Measurements from ENCODE around the gene SHROOM3. TPM values are rescaled to one million over a fixed set of nuclear protein-coding genes. Genes with fewer than 3 reads are reported as not detected.
A peak's percentile ranks its signal among the peaks of the same experiment; 100 is the strongest.

SHROOM3 gene
- total and polyA plus RNA-seq, 12 donors, result 1.1 to 16.2 (median 8.8) TPM

GRCh38 chr4:76795243-76795642 is 360.2 kb downstream of the SHROOM3 start:
- Histone ChIP-seq H3K4me3 (no peak overlapping the region), H3K9me3 (replicated peaks in 1 of 3) (no peaks in the 10 kb centered on the region), H3K27ac (no peak overlapping the region), H3K27me3 (no peaks in the 10 kb centered on the region), H3K36me3 (replicated peaks in 1 of 2) (no peaks in the 10 kb centered on the region), H3K4me1 (replicated peaks in 1 of 2) (no peaks in the 10 kb centered on the region)
- TF ChIP-seq, protein P1, sequence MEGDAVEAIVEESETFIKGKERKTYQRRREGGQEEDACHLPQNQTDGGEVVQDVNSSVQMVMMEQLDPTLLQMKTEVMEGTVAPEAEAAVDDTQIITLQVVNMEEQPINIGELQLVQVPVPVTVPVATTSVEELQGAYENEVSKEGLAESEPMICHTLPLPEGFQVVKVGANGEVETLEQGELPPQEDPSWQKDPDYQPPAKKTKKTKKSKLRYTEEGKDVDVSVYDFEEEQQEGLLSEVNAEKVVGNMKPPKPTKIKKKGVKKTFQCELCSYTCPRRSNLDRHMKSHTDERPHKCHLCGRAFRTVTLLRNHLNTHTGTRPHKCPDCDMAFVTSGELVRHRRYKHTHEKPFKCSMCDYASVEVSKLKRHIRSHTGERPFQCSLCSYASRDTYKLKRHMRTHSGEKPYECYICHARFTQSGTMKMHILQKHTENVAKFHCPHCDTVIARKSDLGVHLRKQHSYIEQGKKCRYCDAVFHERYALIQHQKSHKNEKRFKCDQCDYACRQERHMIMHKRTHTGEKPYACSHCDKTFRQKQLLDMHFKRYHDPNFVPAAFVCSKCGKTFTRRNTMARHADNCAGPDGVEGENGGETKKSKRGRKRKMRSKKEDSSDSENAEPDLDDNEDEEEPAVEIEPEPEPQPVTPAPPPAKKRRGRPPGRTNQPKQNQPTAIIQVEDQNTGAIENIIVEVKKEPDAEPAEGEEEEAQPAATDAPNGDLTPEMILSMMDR (IDR thresholded peaks at IDR 0.05), result no peak
- TF ChIP-seq POLR2A (IDR thresholded peaks at IDR 0.05), result no peak
- DNase-seq, result no peak
- intact Hi-C loops (cut with DNase I), result no loop called here

GRCh38 chr4:76799140-76799539 is 364.1 kb downstream of the SHROOM3 start:
- no peak overlapping the region for H3K4me3 ChIP-seq
- intact Hi-C loops (cut with DNase I), result no loop called here
- H3K27me3 ChIP-seq, result no peaks in the 10 kb centered on the region
- H3K36me3 ChIP-seq (replicated peaks in 1 of 2), result no peaks in the 10 kb centered on the region
- 58 to 64% (median 63%) methylated on average over 7 of the region's 7 CpGs for WGBS, 4 donors
- DNase-seq, result no peak
- H3K9me3 ChIP-seq (replicated peaks in 1 of 3), result no peaks in the 10 kb centered on the region
- no peaks in the 10 kb centered on the region for H3K4me1 ChIP-seq (replicated peaks in 1 of 2)
- TF ChIP-seq, protein P1 (IDR thresholded peaks at IDR 0.05), result no peak
- no peak for TF ChIP-seq POLR2A (IDR thresholded peaks at IDR 0.05)
- no peak overlapping the region for H3K27ac ChIP-seq

- TF ChIP-seq, protein P1 (IDR thresholded peaks at IDR 0.05), result no peak
- TF ChIP-seq POLR2A (IDR thresholded peaks at IDR 0.05), result no peak
- Histone ChIP-seq H3K4me3 (no peak overlapping the region), H3K27ac (no peak overlapping the region), H3K36me3 (replicated peaks in 1 of 2) (no peaks in the 10 kb centered on the region), H3K9me3 (replicated peaks in 1 of 3) (no peaks in the 10 kb centered on the region), H3K27me3 (no peaks in the 10 kb centered on the region), H3K4me1 (replicated peaks in 1 of 2) (no peaks in the 10 kb centered on the region)
- DNase-seq, result no peak
- intact Hi-C loops (cut with DNase I), result no loop called here
Measured at GRCh38 chr4:76799718-76800117, 364.7 kb downstream of the SHROOM3 start.

- H3K36me3 ChIP-seq (replicated peaks in 1 of 2), result no peaks in the 10 kb centered on the region
- H3K9me3 ChIP-seq (replicated peaks in 1 of 3), result no peaks in the 10 kb centered on the region
- TF ChIP-seq POLR2A (IDR thresholded peaks at IDR 0.05), result no peak
- no peak for DNase-seq
- 87 to 91% (median 87%) methylated on average over 6 of the region's 6 CpGs for WGBS, 4 donors
- H3K4me1 ChIP-seq (replicated peaks in 1 of 2), result no peaks in the 10 kb centered on the region
- intact Hi-C loops (cut with DNase I), result no loop called here
- no peaks in the 10 kb centered on the region for H3K27me3 ChIP-seq
- H3K4me3 ChIP-seq, result no peak overlapping the region
- no peak overlapping the region for H3K27ac ChIP-seq
Measured at GRCh38 chr4:76800902-76801301, 365.9 kb downstream of the SHROOM3 start.

GRCh38 chr4:76801621-76802235 is 366.7 kb downstream of the SHROOM3 start:
- Histone ChIP-seq H3K27ac (peak overlapping the region in 2 of 5 donors; percentile 51 to 68), H3K4me1 (replicated peaks in 1 of 2) (no peaks in the 10 kb centered on the region), H3K36me3 (replicated peaks in 1 of 2) (no peaks in the 10 kb centered on the region), H3K27me3 (no peaks in the 10 kb centered on the region), H3K4me3 (no peak overlapping the region), H3K9me3 (replicated peaks in 1 of 3) (no peaks in the 10 kb centered on the region)
- peak in 2 of 7 donors; percentile 25 to 27 for DNase-seq
- 50 to 60% (median 53%) methylated on average over 36 to 37 of the region's 37 CpGs for WGBS, 4 donors
- intact Hi-C loops (cut with DNase I), result no loop called here
- TF ChIP-seq, protein P1 (IDR thresholded peaks at IDR 0.05), result no peak
- TF ChIP-seq POLR2A (IDR thresholded peaks at IDR 0.05), result no peak

All from adrenal gland (tissue), 12 donors.